ENCODE measurements around the gene PRAC2. TPM values are rescaled to one million over a fixed set of nuclear protein-coding genes. Genes with fewer than 3 reads are reported as not detected.

PRAC2 gene
- polyA plus RNA-seq, 2 donors: 0.41 TPM; not detected in 1

GRCh38 chr17:48754500-48755261, 31.7 kb downstream of the PRAC2 start:
- peaks cover 0 to 6% of the 10 kb centered on the region in 2 donors for H3K9me3 ChIP-seq (ENCODE audit: control insufficient read depth in 2 of 2, insufficient read depth in 1 of 2, low read depth in 1 of 2, low read length in 1 of 2)
- 9 to 10% methylated on average over 52 of the region's 52 CpGs for WGBS, 2 donors
- H3K4me3 ChIP-seq (ENCODE audit: low read depth in 1 of 2, low read length in 2 of 2): no peak overlapping the region
- H3K4me1 ChIP-seq (ENCODE audit: control insufficient read depth in 2 of 2, insufficient read depth in 2 of 2, low read length in 1 of 2): peaks cover 0 to 7% of the 10 kb centered on the region in 2 donors
- no peaks in the 10 kb centered on the region for H3K36me3 ChIP-seq (ENCODE audit: control insufficient read depth in 2 of 2, insufficient read depth in 2 of 2, low read length in 1 of 2)
- H3K27ac ChIP-seq (ENCODE audit: low read depth in 2 of 2, low read length in 1 of 2): no peak overlapping the region
- H3K27me3 ChIP-seq (ENCODE audit: control insufficient read depth in 1 of 2, insufficient read depth in 2 of 2, low read length in 2 of 2): peaks cover 6 to 58% of the 10 kb centered on the region in 2 donors

- peaks cover 0 to 7% of the 10 kb centered on the region in 2 donors for H3K4me1 ChIP-seq (ENCODE audit: control insufficient read depth in 2 of 2, insufficient read depth in 2 of 2, low read length in 1 of 2)
- H3K27ac ChIP-seq (ENCODE audit: low read depth in 2 of 2, low read length in 1 of 2): no peak overlapping the region
- 21 to 25% methylated on average over 8 of the region's 8 CpGs for WGBS, 2 donors
- H3K27me3 ChIP-seq (ENCODE audit: control insufficient read depth in 1 of 2, insufficient read depth in 2 of 2, low read length in 2 of 2): peaks cover 5 to 51% of the 10 kb centered on the region in 2 donors
- H3K36me3 ChIP-seq (ENCODE audit: control insufficient read depth in 2 of 2, insufficient read depth in 2 of 2, low read length in 1 of 2): no peaks in the 10 kb centered on the region
- no peak overlapping the region for H3K4me3 ChIP-seq (ENCODE audit: low read depth in 1 of 2, low read length in 2 of 2)
- H3K9me3 ChIP-seq (ENCODE audit: control insufficient read depth in 2 of 2, insufficient read depth in 1 of 2, low read depth in 1 of 2, low read length in 1 of 2): peaks cover 0 to 3% of the 10 kb centered on the region in 2 donors
Measured at GRCh38 chr17:48755356-48755755, 32.4 kb downstream of the PRAC2 start.

GRCh38 chr17:48756830-48757251, 33.9 kb downstream of the PRAC2 start:
- H3K4me1 ChIP-seq (ENCODE audit: control insufficient read depth in 2 of 2, insufficient read depth in 2 of 2, low read length in 1 of 2): peaks cover 0 to 7% of the 10 kb centered on the region in 2 donors
- WGBS, 2 donors: 17 to 23% methylated on average over 3 of the region's 3 CpGs
- no peak overlapping the region for H3K4me3 ChIP-seq (ENCODE audit: low read depth in 1 of 2, low read length in 2 of 2)
- peaks cover 0 to 3% of the 10 kb centered on the region in 2 donors for H3K9me3 ChIP-seq (ENCODE audit: control insufficient read depth in 2 of 2, insufficient read depth in 1 of 2, low read depth in 1 of 2, low read length in 1 of 2)
- H3K27me3 ChIP-seq (ENCODE audit: control insufficient read depth in 1 of 2, insufficient read depth in 2 of 2, low read length in 2 of 2): peaks cover 5 to 40% of the 10 kb centered on the region in 2 donors
- no peaks in the 10 kb centered on the region for H3K36me3 ChIP-seq (ENCODE audit: control insufficient read depth in 2 of 2, insufficient read depth in 2 of 2, low read length in 1 of 2)
- no peak overlapping the region for H3K27ac ChIP-seq (ENCODE audit: low read depth in 2 of 2, low read length in 1 of 2)

GRCh38 chr17:48757524-48757961, 34.6 kb downstream of the PRAC2 start:
- Histone ChIP-seq H3K27me3 (ENCODE audit: control insufficient read depth in 1 of 2, insufficient read depth in 2 of 2, low read length in 2 of 2) (peaks cover 5 to 33% of the 10 kb centered on the region in 2 donors), H3K9me3 (ENCODE audit: control insufficient read depth in 2 of 2, insufficient read depth in 1 of 2, low read depth in 1 of 2, low read length in 1 of 2) (peaks cover 0 to 3% of the 10 kb centered on the region in 2 donors), H3K4me3 (ENCODE audit: low read depth in 1 of 2, low read length in 2 of 2) (no peak overlapping the region), H3K27ac (ENCODE audit: low read depth in 2 of 2, low read length in 1 of 2) (no peak overlapping the region), H3K4me1 (ENCODE audit: control insufficient read depth in 2 of 2, insufficient read depth in 2 of 2, low read length in 1 of 2) (peaks cover 0 to 7% of the 10 kb centered on the region in 2 donors), H3K36me3 (ENCODE audit: control insufficient read depth in 2 of 2, insufficient read depth in 2 of 2, low read length in 1 of 2) (no peaks in the 10 kb centered on the region)
- WGBS, 2 donors: 52 to 65% methylated on average over 2 of the region's 2 CpGs

GRCh38 chr17:48759288-48759687, 36.3 kb downstream of the PRAC2 start:
- Histone ChIP-seq H3K27ac (ENCODE audit: low read depth in 2 of 2, low read length in 1 of 2) (no peak overlapping the region), H3K4me3 (ENCODE audit: low read depth in 1 of 2, low read length in 2 of 2) (no peak overlapping the region), H3K4me1 (ENCODE audit: control insufficient read depth in 2 of 2, insufficient read depth in 2 of 2, low read length in 1 of 2) (peaks cover 0 to 6% of the 10 kb centered on the region in 2 donors), H3K27me3 (ENCODE audit: control insufficient read depth in 1 of 2, insufficient read depth in 2 of 2, low read length in 2 of 2) (peaks cover 5 to 17% of the 10 kb centered on the region in 2 donors), H3K36me3 (ENCODE audit: control insufficient read depth in 2 of 2, insufficient read depth in 2 of 2, low read length in 1 of 2) (no peaks in the 10 kb centered on the region), H3K9me3 (ENCODE audit: control insufficient read depth in 2 of 2, insufficient read depth in 1 of 2, low read depth in 1 of 2, low read length in 1 of 2) (no peaks in the 10 kb centered on the region)

GRCh38 chr17:48760411-48760810, 37.4 kb downstream of the PRAC2 start:
- no peaks in the 10 kb centered on the region for H3K4me1 ChIP-seq (ENCODE audit: control insufficient read depth in 2 of 2, insufficient read depth in 2 of 2, low read length in 1 of 2)
- peaks cover 5% of the 10 kb centered on the region in 2 donors for H3K27me3 ChIP-seq (ENCODE audit: control insufficient read depth in 1 of 2, insufficient read depth in 2 of 2, low read length in 2 of 2)
- 32 to 35% methylated on average over 4 of the region's 4 CpGs for WGBS, 2 donors
- H3K4me3 ChIP-seq (ENCODE audit: low read depth in 1 of 2, low read length in 2 of 2): no peak overlapping the region
- H3K36me3 ChIP-seq (ENCODE audit: control insufficient read depth in 2 of 2, insufficient read depth in 2 of 2, low read length in 1 of 2): no peaks in the 10 kb centered on the region
- H3K9me3 ChIP-seq (ENCODE audit: control insufficient read depth in 2 of 2, insufficient read depth in 1 of 2, low read depth in 1 of 2, low read length in 1 of 2): no peaks in the 10 kb centered on the region
- no peak overlapping the region for H3K27ac ChIP-seq (ENCODE audit: low read depth in 2 of 2, low read length in 1 of 2)

GRCh38 chr17:48761114-48761513, 38.1 kb downstream of the PRAC2 start:
- Histone ChIP-seq H3K27ac (ENCODE audit: low read depth in 2 of 2, low read length in 1 of 2) (no peak overlapping the region), H3K27me3 (ENCODE audit: control insufficient read depth in 1 of 2, insufficient read depth in 2 of 2, low read length in 2 of 2) (peaks cover 4 to 5% of the 10 kb centered on the region in 2 donors), H3K9me3 (ENCODE audit: control insufficient read depth in 2 of 2, insufficient read depth in 1 of 2, low read depth in 1 of 2, low read length in 1 of 2) (no peaks in the 10 kb centered on the region), H3K4me1 (ENCODE audit: control insufficient read depth in 2 of 2, insufficient read depth in 2 of 2, low read length in 1 of 2) (no peaks in the 10 kb centered on the region), H3K4me3 (ENCODE audit: low read depth in 1 of 2, low read length in 2 of 2) (no peak overlapping the region), H3K36me3 (ENCODE audit: control insufficient read depth in 2 of 2, insufficient read depth in 2 of 2, low read length in 1 of 2) (no peaks in the 10 kb centered on the region)
- WGBS, 2 donors: 73 to 81% methylated on average over 6 of the region's 6 CpGs

GRCh38 chr17:48767263-48767774, 44.3 kb downstream of the PRAC2 start:
- Histone ChIP-seq H3K9me3 (ENCODE audit: control insufficient read depth in 2 of 2, insufficient read depth in 1 of 2, low read depth in 1 of 2, low read length in 1 of 2) (no peaks in the 10 kb centered on the region), H3K36me3 (ENCODE audit: control insufficient read depth in 2 of 2, insufficient read depth in 2 of 2, low read length in 1 of 2) (no peaks in the 10 kb centered on the region), H3K27ac (ENCODE audit: low read depth in 2 of 2, low read length in 1 of 2) (no peak overlapping the region), H3K27me3 (ENCODE audit: control insufficient read depth in 1 of 2, insufficient read depth in 2 of 2, low read length in 2 of 2) (peaks cover 0 to 7% of the 10 kb centered on the region in 2 donors), H3K4me1 (ENCODE audit: control insufficient read depth in 2 of 2, insufficient read depth in 2 of 2, low read length in 1 of 2) (no peaks in the 10 kb centered on the region), H3K4me3 (ENCODE audit: low read depth in 1 of 2, low read length in 2 of 2) (no peak overlapping the region)
- WGBS, 2 donors: 69 to 82% methylated on average over 4 of the region's 4 CpGs

- Histone ChIP-seq H3K9me3 (ENCODE audit: control insufficient read depth in 2 of 2, insufficient read depth in 1 of 2, low read depth in 1 of 2, low read length in 1 of 2) (no peaks in the 10 kb centered on the region), H3K27me3 (ENCODE audit: control insufficient read depth in 1 of 2, insufficient read depth in 2 of 2, low read length in 2 of 2) (peaks cover 0 to 7% of the 10 kb centered on the region in 2 donors), H3K4me1 (ENCODE audit: control insufficient read depth in 2 of 2, insufficient read depth in 2 of 2, low read length in 1 of 2) (no peaks in the 10 kb centered on the region), H3K36me3 (ENCODE audit: control insufficient read depth in 2 of 2, insufficient read depth in 2 of 2, low read length in 1 of 2) (no peaks in the 10 kb centered on the region), H3K27ac (ENCODE audit: low read depth in 2 of 2, low read length in 1 of 2) (no peak overlapping the region), H3K4me3 (ENCODE audit: low read depth in 1 of 2, low read length in 2 of 2) (no peak overlapping the region)
- WGBS, 2 donors: 84 to 85% methylated on average over 5 of the region's 5 CpGs
Measured at GRCh38 chr17:48769009-48769675, 46.2 kb downstream of the PRAC2 start.
